Measurements from ENCODE around the gene STK17A. TPM values are rescaled to one million over a fixed set of nuclear protein-coding genes. Genes with fewer than 3 reads are reported as not detected.
"Not testable (repeated sequence)": the region's sequence is repeated elsewhere in the genome, so short reads cannot be mapped to it uniquely, and the experiment has no call there.

Gene STK17A
- total and polyA plus RNA-seq, 8 donors, result 25.9 to 38.4 (median 32.8) TPM

GRCh38 chr7:43572516-43573049, 10.3 kb upstream of the STK17A start:
- intact Hi-C loops (cut with DNase I), result no loop called here
- Histone ChIP-seq H3K4me1 (peaks cover 0 to 10% of the 10 kb centered on the region in 2 donors), H3K9me3 (no peaks in the 10 kb centered on the region)

GRCh38 chr7:43573832-43574231, 9.1 kb upstream of the STK17A start:
- H3K27ac ChIP-seq; intact Hi-C loops (cut with DNase I); H3K36me3 ChIP-seq; ATAC-seq; H3K9me3 ChIP-seq; H3K27me3 ChIP-seq; DNase-seq; H3K4me3 ChIP-seq: not testable (repeated sequence)
- H3K4me1 ChIP-seq, result peaks cover 0 to 10% of the 10 kb centered on the region in 2 donors

More at GRCh38 chr7:43572516-43573049, 10.3 kb upstream of the STK17A start:
- no peaks in the 10 kb centered on the region for H3K36me3 ChIP-seq
- TF ChIP-seq CTCF (IDR thresholded peaks at IDR 0.05), result no peak
- H3K27me3 ChIP-seq, result no peaks in the 10 kb centered on the region
- ATAC-seq (peak; percentile 94), DNase-seq (peak in 1 of 4 donors; percentile 50)
- H3K27ac ChIP-seq, result peak overlapping the region; percentile 27 to 77
- no peak overlapping the region for H3K4me3 ChIP-seq

- ATAC-seq, result no peak
- intact Hi-C loops (cut with DNase I), result no loop called here
- H3K4me3 ChIP-seq, result no peak overlapping the region
- no peaks in the 10 kb centered on the region for H3K9me3 ChIP-seq
- DNase-seq, result no peak
- no peak for TF ChIP-seq CTCF (IDR thresholded peaks at IDR 0.05)
- H3K36me3 ChIP-seq, result no peaks in the 10 kb centered on the region
- peaks cover 0 to 5% of the 10 kb centered on the region in 2 donors for H3K27me3 ChIP-seq
- peaks cover 0 to 10% of the 10 kb centered on the region in 2 donors for H3K4me1 ChIP-seq
- H3K27ac ChIP-seq, result no peak overlapping the region
These were observed 7.4 kb upstream of the STK17A start for GRCh38 chr7:43575506-43575905.

- intact Hi-C loops (cut with DNase I), result no loop called here
These were observed 6.7 kb upstream of the STK17A start for GRCh38 chr7:43576241-43576640.

GRCh38 chr7:43577485-43577951, 5.4 kb upstream of the STK17A start:
- intact Hi-C loops (cut with DNase I), result no loop called here

More at GRCh38 chr7:43576241-43576640, 6.7 kb upstream of the STK17A start:
- H3K27me3 ChIP-seq, result peaks cover 4 to 6% of the 10 kb centered on the region in 2 donors
- no peak for ATAC-seq
- no peak for TF ChIP-seq CTCF (IDR thresholded peaks at IDR 0.05)
- no peaks in the 10 kb centered on the region for H3K9me3 ChIP-seq
- no peak overlapping the region for H3K27ac ChIP-seq
- DNase-seq, result no peak
- no peak overlapping the region for H3K4me3 ChIP-seq
- peaks cover 0 to 10% of the 10 kb centered on the region in 2 donors for H3K4me1 ChIP-seq
- H3K36me3 ChIP-seq, result no peaks in the 10 kb centered on the region

More at GRCh38 chr7:43577485-43577951, 5.4 kb upstream of the STK17A start:
- no peak for DNase-seq
- no peaks in the 10 kb centered on the region for H3K36me3 ChIP-seq
- no peak overlapping the region for H3K4me3 ChIP-seq
- no peak for TF ChIP-seq CTCF (IDR thresholded peaks at IDR 0.05)
- H3K4me1 ChIP-seq, result peaks cover 0 to 8% of the 10 kb centered on the region in 2 donors
- peak; percentile 67 for ATAC-seq
- H3K9me3 ChIP-seq, result no peaks in the 10 kb centered on the region
- no peak overlapping the region for H3K27ac ChIP-seq
- peaks cover 7 to 13% of the 10 kb centered on the region in 2 donors for H3K27me3 ChIP-seq

Data from left lung (tissue), 10 donors.